GM12878 (cell line): Measurements from ENCODE around the gene SDS. TPM values are rescaled to one million over a fixed set of nuclear protein-coding genes. Genes with fewer than 3 reads are reported as not detected.

Experiments used
- ATAC-seq: fragments of 200-7000 bp; cut with Tn5 transposase; 3 replicates; pipeline ENCODE4 v1.9.1; 2020; ENCODE audit warnings: mild to moderate bottlenecking, moderate library complexity
- BruUV-seq: library from RNA; stranded (reverse); fragments of 400-500 nt; replicated peaks from 2 replicates; lab custom pipeline; 2021; lab: Mats Ljungman, UMichigan
- CTCF ChIA-PET: fragments of 300-600 bp; sonication (Branson Sonifier 250); formaldehyde crosslinking; extraction: SDS; loops from one replicate; lab custom pipeline; 2021; ENCODE audit warnings: inconsistent platforms; lab: Yijun Ruan, JAX
- POLR2A ChIA-PET: fragments of 350-600 bp; formaldehyde crosslinking; extraction: SDS; loops from one replicate; lab custom pipeline; 2021; ENCODE audit warnings: inconsistent platforms; lab: Charles Lee
- RAD21 ChIA-PET: fragments of 300-600 bp; sonication (Branson Sonifier 250); formaldehyde crosslinking; loops from one replicate; lab custom pipeline; 2023; ENCODE audit warnings: antibody characterized with exemption; ENCODE audit not compliant: unreplicated experiment; lab: Charles Lee
- SMC1A ChIA-PET: fragments of 300-600 bp; sonication (Branson Sonifier 250); formaldehyde crosslinking; loops from one replicate; lab custom pipeline; 2023; ENCODE audit not compliant: unreplicated experiment, uncharacterized antibody; lab: Charles Lee
- DNase-seq: peaks from one replicate; pipeline ENCODE4 v3.0.0-alpha.2; 2011; ENCODE audit warnings: low read depth, low spot score
- FAIRE-seq: peaks from 3 replicates; lab custom pipeline; 2011; peaks lifted over from hg19 to GRCh38; lab: Jason Lieb, UNC
- H2AFZ ChIP-seq: 2 replicates; pipeline ENCODE4 v1.6.0; 2011; ENCODE audit warnings: low read depth, low read length, control low read depth; ENCODE audit not compliant: control insufficient read depth
- H3K27ac ChIP-seq: 2 replicates; pipeline ENCODE4 v1.5.1; 2011; ENCODE audit warnings: control low read depth; ENCODE audit not compliant: control insufficient read depth, insufficient read depth
- H3K27me3 ChIP-seq, 2 experiments: replicated peaks in 1 of 2; 2 replicates each; pipeline versions ENCODE4 v1.6.0 to v1.6.1; 2011; ENCODE audit warnings: low read length in 1 of 2; ENCODE audit not compliant: control insufficient read depth in 2 of 2, insufficient read depth in 2 of 2
- H3K36me3 ChIP-seq, 2 experiments: 2 replicates each; pipeline ENCODE4 v1.5.1; 2011; ENCODE audit warnings: low read length in 1 of 2; ENCODE audit not compliant: control insufficient read depth in 2 of 2, insufficient read depth in 2 of 2
- H3K4me1 ChIP-seq: 2 replicates; pipeline ENCODE4 v1.6.1; 2011; ENCODE audit warnings: mild to moderate bottlenecking, low read length, moderate library complexity, mixed read lengths; ENCODE audit not compliant: control insufficient read depth, insufficient read depth
- H3K4me2 ChIP-seq: 2 replicates; pipeline ENCODE4 v1.6.0; 2011; ENCODE audit warnings: control low read depth; ENCODE audit not compliant: control insufficient read depth, insufficient read depth
- H3K4me3 ChIP-seq: fragments of 200-600 bp; sonication (generic); 2 replicates; pipeline ENCODE4 v1.5.1; 2016
- H3K79me2 ChIP-seq: 2 replicates; pipeline ENCODE4 v1.6.0; 2011; ENCODE audit warnings: low read length; ENCODE audit not compliant: control insufficient read depth, insufficient read depth
- H3K9ac ChIP-seq: 2 replicates; pipeline ENCODE4 v1.8.0; 2011; ENCODE audit warnings: low read length, control low read depth, mixed read lengths; ENCODE audit not compliant: control insufficient read depth, insufficient read depth
- H3K9me3 ChIP-seq: replicated peaks from 3 replicates; pipeline ENCODE4 v1.5.1; 2011; ENCODE audit warnings: mild to moderate bottlenecking, low read length; ENCODE audit not compliant: control insufficient read depth, insufficient read depth
- H4K20me1 ChIP-seq: 2 replicates; pipeline ENCODE4 v1.6.0; 2011; ENCODE audit not compliant: control insufficient read depth, insufficient read depth
- POU2F2 ChIP-seq: IDR thresholded peaks from 3 replicates; pipeline ENCODE4 v1.6.1; 2011; ENCODE audit warnings: low read depth, mild to moderate bottlenecking, low read length, borderline replicate concordance
- SREBF2 ChIP-seq: IDR thresholded peaks from 2 replicates; pipeline ENCODE4 v1.6.1; 2012; ENCODE audit warnings: mild to moderate bottlenecking, low read length
- WGBS: methylation state at CpG from one replicate; pipeline ENCODE4 v1.1.6; 2016; ENCODE audit warnings: low lambda C conversion rate; ENCODE audit not compliant: insufficient replicate concordance, insufficient coverage; ENCODE audit errors: missing lambda C conversion rate; 5-methylcytosine and 5-hydroxymethylcytosine counted together
- in situ Hi-C: fragments of 300-500 bp; cut with MboI; formaldehyde crosslinking; loops from 9 replicates; pipeline ENCODE4 v1.14.3; 2018; ENCODE audit warnings: mixed read lengths
- intact Hi-C: fragments of 100-400 bp; cut with micrococcal nuclease; formaldehyde crosslinking; loops from one replicate; pipeline ENCODE4 v1.14.2; 2022; ENCODE audit not compliant: unreplicated experiment
- polyA plus RNA-seq, 11 experiments: library from polyadenylated mRNA; depleted of rRNA in 4 of 11; unstranded in 6 of 11; stranded (reverse) in 5 of 11; fragments of >200 nt; fragmentation: Nextera tagmentation in 4 of 11; fragmentation: Illumina TruSeq in 1 of 11; extraction: Ambion mirVana in 4 of 11; extraction: Trizol in 1 of 11; gene quantifications; 1 replicate in 1 of 11; 2 replicates in 10 of 11; pipeline versions ENCODE4 v1.2.1 to v1.2.3, GENCODE V29; 2011 to 2016; ENCODE audit warnings: inconsistent platforms in 2 of 11, missing spikeins in 2 of 11, low read depth in 1 of 11
- total RNA-seq, 4 experiments: library from RNA; depleted of rRNA in 3 of 4; stranded (reverse); fragments of >200 nt in 3 of 4; fragmentation: Illumina TruSeq in 1 of 4; extraction: Trizol in 1 of 4; gene quantifications; 2 replicates each; pipeline versions ENCODE4 v1.2.1 to v1.2.3, GENCODE V29; 2013 to 2021
- TF ChIP-seq, protein P1 (sequence below): fragments of 150-350 bp; IDR thresholded peaks from 2 replicates; pipeline ENCODE4 v1.6.1; 2014; ENCODE audit warnings: mild to moderate bottlenecking, low read depth, low read length
- TF ChIP-seq, protein P2 (sequence below), 3 experiments: IDR thresholded peaks in 2 of 3; conservative IDR thresholded peaks in 1 of 3; 2 replicates each; pipeline ENCODE4 v1.5.1; 2011; ENCODE audit warnings: low read depth in 3 of 3, low read length in 3 of 3, mild to moderate bottlenecking in 3 of 3, control low read depth in 2 of 3, moderate library complexity in 2 of 3, inconsistent platforms in 1 of 3, mixed read lengths in 1 of 3; ENCODE audit not compliant: control insufficient read depth in 2 of 3, insufficient read depth in 1 of 3; ENCODE audit errors: extremely low read depth in 1 of 3
- TF ChIP-seq, protein P3 (sequence below): IDR thresholded peaks from 2 replicates; pipeline ENCODE4 v1.6.1; 2012; ENCODE audit warnings: low read depth, low read length, improper control_type of control experiment

SDS gene
- total and polyA plus RNA-seq, 10 of the 15 experiments (the other 5 are each of a cell fraction or from before 2014, with no cell fraction given), result 0.18 TPM; not detected in 9

DNA sequence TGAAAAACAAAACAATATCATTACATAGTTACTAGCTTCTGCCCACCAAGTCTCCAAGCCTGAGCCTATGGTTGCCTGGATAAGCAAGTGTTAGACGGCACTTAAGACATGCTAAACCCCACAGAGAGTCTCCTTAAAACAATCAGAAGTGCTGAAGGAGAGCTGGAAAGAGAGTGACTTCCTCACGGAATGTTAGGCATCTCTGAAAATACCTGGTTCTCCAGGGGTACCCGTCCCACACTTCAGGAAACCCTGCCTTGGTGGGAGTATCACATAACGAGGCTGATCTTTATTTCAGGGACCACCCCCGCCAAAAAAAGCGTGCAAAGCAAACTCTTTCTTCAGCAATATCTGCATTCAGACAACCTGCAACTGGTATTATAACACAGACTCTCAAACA, 49.6 kb upstream of the SDS start:
- ChIA-PET SMC1A (no interaction called here), RAD21 (no interaction called here), POLR2A (no interaction called here), CTCF (interaction anchor here (2.0 kb wide), 1 partner anchor 9 kb away, joined by 9 read pairs; no protein-coding TSS in a partner anchor)
- TF ChIP-seq, protein P1, sequence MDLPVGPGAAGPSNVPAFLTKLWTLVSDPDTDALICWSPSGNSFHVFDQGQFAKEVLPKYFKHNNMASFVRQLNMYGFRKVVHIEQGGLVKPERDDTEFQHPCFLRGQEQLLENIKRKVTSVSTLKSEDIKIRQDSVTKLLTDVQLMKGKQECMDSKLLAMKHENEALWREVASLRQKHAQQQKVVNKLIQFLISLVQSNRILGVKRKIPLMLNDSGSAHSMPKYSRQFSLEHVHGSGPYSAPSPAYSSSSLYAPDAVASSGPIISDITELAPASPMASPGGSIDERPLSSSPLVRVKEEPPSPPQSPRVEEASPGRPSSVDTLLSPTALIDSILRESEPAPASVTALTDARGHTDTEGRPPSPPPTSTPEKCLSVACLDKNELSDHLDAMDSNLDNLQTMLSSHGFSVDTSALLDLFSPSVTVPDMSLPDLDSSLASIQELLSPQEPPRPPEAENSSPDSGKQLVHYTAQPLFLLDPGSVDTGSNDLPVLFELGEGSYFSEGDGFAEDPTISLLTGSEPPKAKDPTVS, result no peak
- TF ChIP-seq, protein P2, sequence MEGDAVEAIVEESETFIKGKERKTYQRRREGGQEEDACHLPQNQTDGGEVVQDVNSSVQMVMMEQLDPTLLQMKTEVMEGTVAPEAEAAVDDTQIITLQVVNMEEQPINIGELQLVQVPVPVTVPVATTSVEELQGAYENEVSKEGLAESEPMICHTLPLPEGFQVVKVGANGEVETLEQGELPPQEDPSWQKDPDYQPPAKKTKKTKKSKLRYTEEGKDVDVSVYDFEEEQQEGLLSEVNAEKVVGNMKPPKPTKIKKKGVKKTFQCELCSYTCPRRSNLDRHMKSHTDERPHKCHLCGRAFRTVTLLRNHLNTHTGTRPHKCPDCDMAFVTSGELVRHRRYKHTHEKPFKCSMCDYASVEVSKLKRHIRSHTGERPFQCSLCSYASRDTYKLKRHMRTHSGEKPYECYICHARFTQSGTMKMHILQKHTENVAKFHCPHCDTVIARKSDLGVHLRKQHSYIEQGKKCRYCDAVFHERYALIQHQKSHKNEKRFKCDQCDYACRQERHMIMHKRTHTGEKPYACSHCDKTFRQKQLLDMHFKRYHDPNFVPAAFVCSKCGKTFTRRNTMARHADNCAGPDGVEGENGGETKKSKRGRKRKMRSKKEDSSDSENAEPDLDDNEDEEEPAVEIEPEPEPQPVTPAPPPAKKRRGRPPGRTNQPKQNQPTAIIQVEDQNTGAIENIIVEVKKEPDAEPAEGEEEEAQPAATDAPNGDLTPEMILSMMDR (IDR thresholded peaks at IDR 0.05 in 2 of 3, conservative IDR thresholded peaks at IDR 0.05 in 1 of 3; ENCODE audit: control insufficient read depth in 2 of 3, extremely low read depth in 1 of 3, insufficient read depth in 1 of 3, low read depth in 3 of 3, low read length in 3 of 3), result no peak
- TF ChIP-seq, protein P3, sequence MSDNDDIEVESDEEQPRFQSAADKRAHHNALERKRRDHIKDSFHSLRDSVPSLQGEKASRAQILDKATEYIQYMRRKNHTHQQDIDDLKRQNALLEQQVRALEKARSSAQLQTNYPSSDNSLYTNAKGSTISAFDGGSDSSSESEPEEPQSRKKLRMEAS, result no peak
- TF ChIP-seq POU2F2 (no peak), SREBF2 (no peak)
- WGBS, result 16% methylated on average over 6 of the region's 6 CpGs
- Histone ChIP-seq H4K20me1 (no peaks in the 10 kb centered on the region), H3K79me2 (no peaks in the 10 kb centered on the region), H3K4me3 (no peak overlapping the region), H3K27ac (no peak overlapping the region), H3K4me1 (no peaks in the 10 kb centered on the region), H3K27me3 (no peaks in the 10 kb centered on the region), H3K9me3 (no peaks in the 10 kb centered on the region), H3K4me2 (no peak overlapping the region), H2AFZ (no peak overlapping the region), H3K9ac (no peak overlapping the region), H3K36me3 (no peaks in the 10 kb centered on the region)
- intact Hi-C loops (no loop called here), in situ Hi-C loops (no loop called here)
- FAIRE-seq, result no peak
- DNase-seq, result no peak
- BruUV-seq, result no TSS peak
- no peak for ATAC-seq
